Measurements from ENCODE around the gene ADGRG7. TPM values are rescaled to one million over a fixed set of nuclear protein-coding genes. Genes with fewer than 3 reads are reported as not detected.

ADGRG7 gene
- total and polyA plus RNA-seq, 8 donors: 0.12 TPM; not detected in 7

GRCh38 chr3:100682854-100683760, 73.7 kb downstream of the ADGRG7 start:
- no peak overlapping the region for H3K27ac ChIP-seq
- no peak overlapping the region for H3K4me3 ChIP-seq
- H3K36me3 ChIP-seq: no peaks in the 10 kb centered on the region
- intact Hi-C loops (cut with DNase I): no loop called here
- no peak for FAIRE-seq
- no peaks in the 10 kb centered on the region for H3K4me1 ChIP-seq
- no peaks in the 10 kb centered on the region for H3K27me3 ChIP-seq
- WGBS, 2 donors: 74 to 84% methylated on average over 18 of the region's 18 CpGs
- ATAC-seq: no peak
- DNase-seq: no peak
- H3K9me3 ChIP-seq: no peaks in the 10 kb centered on the region
- TF ChIP-seq, protein P1, sequence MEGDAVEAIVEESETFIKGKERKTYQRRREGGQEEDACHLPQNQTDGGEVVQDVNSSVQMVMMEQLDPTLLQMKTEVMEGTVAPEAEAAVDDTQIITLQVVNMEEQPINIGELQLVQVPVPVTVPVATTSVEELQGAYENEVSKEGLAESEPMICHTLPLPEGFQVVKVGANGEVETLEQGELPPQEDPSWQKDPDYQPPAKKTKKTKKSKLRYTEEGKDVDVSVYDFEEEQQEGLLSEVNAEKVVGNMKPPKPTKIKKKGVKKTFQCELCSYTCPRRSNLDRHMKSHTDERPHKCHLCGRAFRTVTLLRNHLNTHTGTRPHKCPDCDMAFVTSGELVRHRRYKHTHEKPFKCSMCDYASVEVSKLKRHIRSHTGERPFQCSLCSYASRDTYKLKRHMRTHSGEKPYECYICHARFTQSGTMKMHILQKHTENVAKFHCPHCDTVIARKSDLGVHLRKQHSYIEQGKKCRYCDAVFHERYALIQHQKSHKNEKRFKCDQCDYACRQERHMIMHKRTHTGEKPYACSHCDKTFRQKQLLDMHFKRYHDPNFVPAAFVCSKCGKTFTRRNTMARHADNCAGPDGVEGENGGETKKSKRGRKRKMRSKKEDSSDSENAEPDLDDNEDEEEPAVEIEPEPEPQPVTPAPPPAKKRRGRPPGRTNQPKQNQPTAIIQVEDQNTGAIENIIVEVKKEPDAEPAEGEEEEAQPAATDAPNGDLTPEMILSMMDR (IDR thresholded peaks at IDR 0.05): no peak

DNA sequence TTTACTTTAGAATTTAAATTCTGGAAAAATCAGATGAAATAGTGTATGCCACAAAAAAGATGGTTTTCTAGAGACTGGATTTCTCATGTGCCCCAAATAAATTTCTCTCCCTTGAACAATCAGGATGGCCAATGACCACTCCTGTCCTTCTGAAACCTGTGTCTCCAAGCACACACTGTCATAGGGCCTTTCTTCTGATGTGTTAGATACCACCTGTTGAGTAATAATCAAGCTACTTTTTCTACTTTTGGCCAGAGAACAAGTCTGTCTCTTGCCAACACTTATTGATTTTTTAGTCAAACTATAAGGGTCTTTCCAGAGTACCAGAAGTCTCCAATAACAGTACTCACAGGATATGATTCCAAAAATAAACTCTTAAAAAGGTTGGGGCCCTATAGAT, 83.8 kb downstream of the ADGRG7 start:
- TF ChIP-seq, protein P1 (IDR thresholded peaks at IDR 0.05): no peak
- no peaks in the 10 kb centered on the region for H3K4me1 ChIP-seq
- no peak overlapping the region for H3K27ac ChIP-seq
- no peaks in the 10 kb centered on the region for H3K27me3 ChIP-seq
- DNase-seq: no peak
- FAIRE-seq: no peak
- no peak for ATAC-seq
- H3K9me3 ChIP-seq: no peaks in the 10 kb centered on the region
- no peak overlapping the region for H3K4me3 ChIP-seq
- intact Hi-C loops (cut with DNase I): no loop called here
- H3K36me3 ChIP-seq: no peaks in the 10 kb centered on the region

DNA sequence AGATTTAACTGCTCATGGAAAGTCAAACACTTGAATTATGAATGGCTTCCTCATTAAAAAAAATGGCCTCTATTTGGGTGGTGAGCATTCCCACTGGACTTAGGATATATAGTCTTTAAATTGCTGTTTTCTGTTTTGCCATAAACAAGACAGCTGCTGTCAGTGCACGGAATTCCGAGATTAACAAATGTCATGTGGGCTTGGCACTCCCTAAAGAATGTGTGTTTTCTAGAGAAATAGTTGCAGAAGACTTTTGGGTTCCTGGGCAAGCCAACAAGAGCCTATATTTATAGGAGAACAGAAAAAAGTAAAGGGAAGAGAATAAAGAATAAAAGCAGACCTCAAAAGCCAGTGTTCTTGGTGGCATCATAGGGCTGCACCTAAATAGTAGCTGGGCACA, 86.3 kb downstream of the ADGRG7 start:
- H3K27ac ChIP-seq: no peak overlapping the region
- intact Hi-C loops (cut with DNase I): no loop called here
- no peak for ATAC-seq
- no peaks in the 10 kb centered on the region for H3K36me3 ChIP-seq
- no peak for FAIRE-seq
- no peaks in the 10 kb centered on the region for H3K4me1 ChIP-seq
- WGBS, 2 donors: 67% methylated on average over 2 of the region's 2 CpGs
- H3K4me3 ChIP-seq: no peak overlapping the region
- no peaks in the 10 kb centered on the region for H3K9me3 ChIP-seq
- TF ChIP-seq, protein P1 (IDR thresholded peaks at IDR 0.05): no peak
- no peak for DNase-seq
- no peaks in the 10 kb centered on the region for H3K27me3 ChIP-seq

DNA sequence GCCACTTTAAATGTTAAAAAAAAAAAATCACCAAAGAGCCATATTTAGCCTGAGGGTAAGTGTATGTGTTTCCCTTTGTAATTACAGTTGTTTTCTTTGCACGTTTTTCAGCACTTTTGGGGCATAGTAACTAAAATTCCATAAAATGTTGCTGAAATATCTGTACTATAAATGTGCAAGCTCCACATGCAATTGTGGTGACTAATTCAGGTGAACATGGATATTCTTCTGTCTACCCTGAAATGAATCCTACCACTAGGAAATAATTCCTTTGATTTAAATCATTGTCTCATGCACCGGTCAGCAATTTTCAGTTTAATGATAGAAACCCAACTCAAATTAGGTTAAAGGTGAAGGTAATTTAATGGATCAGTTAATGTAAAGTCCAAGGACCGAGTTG, 86.8 kb downstream of the ADGRG7 start:
- Histone ChIP-seq H3K27ac (no peak overlapping the region), H3K4me1 (no peaks in the 10 kb centered on the region), H3K4me3 (no peak overlapping the region), H3K27me3 (no peaks in the 10 kb centered on the region), H3K9me3 (no peaks in the 10 kb centered on the region), H3K36me3 (no peaks in the 10 kb centered on the region)
- TF ChIP-seq, protein P1 (IDR thresholded peaks at IDR 0.05): no peak
- DNase-seq (no peak), FAIRE-seq (no peak), ATAC-seq (no peak)
- WGBS, 2 donors: 68 to 76% methylated on average over 3 of the region's 3 CpGs
- intact Hi-C loops (cut with DNase I): no loop called here

- TF ChIP-seq, protein P1 (IDR thresholded peaks at IDR 0.05): no peak
- ATAC-seq: no peak
- intact Hi-C loops (cut with DNase I): no loop called here
- Histone ChIP-seq H3K4me1 (no peaks in the 10 kb centered on the region), H3K27me3 (no peaks in the 10 kb centered on the region), H3K27ac (no peak overlapping the region), H3K36me3 (no peaks in the 10 kb centered on the region), H3K4me3 (no peak overlapping the region), H3K9me3 (no peaks in the 10 kb centered on the region)
- no peak for FAIRE-seq
- WGBS, 2 donors: 81 to 87% methylated on average over 7 of the region's 7 CpGs
- no peak for DNase-seq
Observed at GRCh38 chr3:100697172-100697571, 87.8 kb downstream of the ADGRG7 start.

All from pancreas (tissue), 10 donors.